SU-DHL-6 (cell line): ENCODE results near the gene FAM240A.

Source experiments
- H2AFZ ChIP-seq: fragments of 200-600 bp; sonication (generic); 2 replicates; pipeline ENCODE4 v1.6.1; 2014; ENCODE audit warnings: low read depth, mild to moderate bottlenecking, moderate library complexity, mixed read lengths, antibody characterized with exemption, low read length; ENCODE audit not compliant: severe bottlenecking
- H3F3A ChIP-seq: fragments of 200-600 bp; shearing (Covaris generic); 2 replicates; pipeline ENCODE4 v1.6.0; 2016; ENCODE audit warnings: antibody characterized with exemption, mild to moderate bottlenecking; ENCODE audit not compliant: insufficient read depth
- H3K27ac ChIP-seq: fragments of 200-600 bp; sonication (generic); 2 replicates; pipeline ENCODE4 v1.5.1; 2016; ENCODE audit warnings: low read depth, mild to moderate bottlenecking, low read length, moderate library complexity, mixed read lengths
- H3K27me3 ChIP-seq: fragments of 200-600 bp; sonication (generic), shearing (Covaris generic); 2 replicates; pipeline ENCODE4 v1.6.0; 2014; ENCODE audit warnings: mild to moderate bottlenecking, low read length
- H3K36me3 ChIP-seq: fragments of 200-600 bp; sonication (generic); 2 replicates; pipeline ENCODE4 v1.6.1; 2014; ENCODE audit warnings: mild to moderate bottlenecking, low read length, mixed read lengths
- H3K4me2 ChIP-seq: fragments of 300-600, 200-600 bp; shearing (Covaris generic), sonication (generic); 2 replicates; pipeline ENCODE4 v1.6.0; 2014; ENCODE audit warnings: low read length, low read depth, mild to moderate bottlenecking; ENCODE audit not compliant: poor library complexity, severe bottlenecking
- H3K4me3 ChIP-seq: fragments of 200-600 bp; sonication (generic); 2 replicates; pipeline ENCODE4 v1.5.1; 2014; ENCODE audit warnings: antibody characterized with exemption, low read length, mild to moderate bottlenecking, mixed read lengths; ENCODE audit not compliant: insufficient read depth, poor library complexity, severe bottlenecking
- H3K79me2 ChIP-seq: fragments of 200-600 bp; sonication (generic); 2 replicates; pipeline ENCODE4 v1.6.1; 2014; ENCODE audit warnings: mild to moderate bottlenecking, low read length, moderate library complexity; ENCODE audit not compliant: insufficient read depth
- H3K9ac ChIP-seq: fragments of 200-600 bp; sonication (generic); 2 replicates; pipeline ENCODE4 v1.7.0; 2014; ENCODE audit warnings: mild to moderate bottlenecking, low read length
- H3K9me2 ChIP-seq: fragments of 200-600 bp; sonication (generic); replicated peaks from 2 replicates; pipeline ENCODE4 v1.6.1; 2014; ENCODE audit warnings: low read length; ENCODE audit not compliant: insufficient read depth
- H3K9me3 ChIP-seq: fragments of 200-600 bp; sonication (generic); 2 replicates; pipeline ENCODE4 v1.6.1; 2014; ENCODE audit warnings: low read length, mixed read lengths; ENCODE audit not compliant: insufficient read depth
- H4K20me1 ChIP-seq: fragments of 200-600 bp; sonication (generic); 2 replicates; pipeline ENCODE4 v1.6.1; 2014; ENCODE audit warnings: low read depth, mild to moderate bottlenecking, antibody characterized with exemption, low read length, moderate library complexity, mixed read lengths
- EZH2phosphoT487 ChIP-seq: fragments of 200-600 bp; sonication (generic), shearing (Covaris generic); conservative IDR thresholded peaks from 2 replicates; pipeline ENCODE4 v1.6.1; 2018; ENCODE audit warnings: mild to moderate bottlenecking, antibody characterized with exemption, low read length, moderate library complexity, mixed read lengths
- TF ChIP-seq, protein P1 (sequence below): fragments of 200-600 bp; sonication (generic); IDR thresholded peaks from one replicate; pipeline ENCODE4 v1.5.1; 2017; ENCODE audit warnings: antibody characterized with exemption, mild to moderate bottlenecking, low read length, moderate library complexity; ENCODE audit not compliant: insufficient read depth, poor library complexity, severe bottlenecking

Gene FAM240A

GRCh38 chr3:46565607-46566039, 46.7 kb upstream of the FAM240A start:
- H3K9me3 ChIP-seq = no peaks in the 10 kb centered on the region
- H2AFZ ChIP-seq = no peak overlapping the region
- H3K27me3 ChIP-seq = no peaks in the 10 kb centered on the region
- H3K36me3 ChIP-seq = no peaks in the 10 kb centered on the region
- H3K4me2 ChIP-seq = no peak overlapping the region
- no peak overlapping the region for H3K27ac ChIP-seq
- no peaks in the 10 kb centered on the region for H3K9me2 ChIP-seq
- H3K79me2 ChIP-seq = no peaks in the 10 kb centered on the region
- H3K9ac ChIP-seq = no peak overlapping the region
- no peak for TF ChIP-seq EZH2phosphoT487
- TF ChIP-seq, protein P1, sequence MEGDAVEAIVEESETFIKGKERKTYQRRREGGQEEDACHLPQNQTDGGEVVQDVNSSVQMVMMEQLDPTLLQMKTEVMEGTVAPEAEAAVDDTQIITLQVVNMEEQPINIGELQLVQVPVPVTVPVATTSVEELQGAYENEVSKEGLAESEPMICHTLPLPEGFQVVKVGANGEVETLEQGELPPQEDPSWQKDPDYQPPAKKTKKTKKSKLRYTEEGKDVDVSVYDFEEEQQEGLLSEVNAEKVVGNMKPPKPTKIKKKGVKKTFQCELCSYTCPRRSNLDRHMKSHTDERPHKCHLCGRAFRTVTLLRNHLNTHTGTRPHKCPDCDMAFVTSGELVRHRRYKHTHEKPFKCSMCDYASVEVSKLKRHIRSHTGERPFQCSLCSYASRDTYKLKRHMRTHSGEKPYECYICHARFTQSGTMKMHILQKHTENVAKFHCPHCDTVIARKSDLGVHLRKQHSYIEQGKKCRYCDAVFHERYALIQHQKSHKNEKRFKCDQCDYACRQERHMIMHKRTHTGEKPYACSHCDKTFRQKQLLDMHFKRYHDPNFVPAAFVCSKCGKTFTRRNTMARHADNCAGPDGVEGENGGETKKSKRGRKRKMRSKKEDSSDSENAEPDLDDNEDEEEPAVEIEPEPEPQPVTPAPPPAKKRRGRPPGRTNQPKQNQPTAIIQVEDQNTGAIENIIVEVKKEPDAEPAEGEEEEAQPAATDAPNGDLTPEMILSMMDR = no peak
- H3F3A ChIP-seq = no peaks in the 10 kb centered on the region
- no peaks in the 10 kb centered on the region for H4K20me1 ChIP-seq
- no peak overlapping the region for H3K4me3 ChIP-seq

DNA sequence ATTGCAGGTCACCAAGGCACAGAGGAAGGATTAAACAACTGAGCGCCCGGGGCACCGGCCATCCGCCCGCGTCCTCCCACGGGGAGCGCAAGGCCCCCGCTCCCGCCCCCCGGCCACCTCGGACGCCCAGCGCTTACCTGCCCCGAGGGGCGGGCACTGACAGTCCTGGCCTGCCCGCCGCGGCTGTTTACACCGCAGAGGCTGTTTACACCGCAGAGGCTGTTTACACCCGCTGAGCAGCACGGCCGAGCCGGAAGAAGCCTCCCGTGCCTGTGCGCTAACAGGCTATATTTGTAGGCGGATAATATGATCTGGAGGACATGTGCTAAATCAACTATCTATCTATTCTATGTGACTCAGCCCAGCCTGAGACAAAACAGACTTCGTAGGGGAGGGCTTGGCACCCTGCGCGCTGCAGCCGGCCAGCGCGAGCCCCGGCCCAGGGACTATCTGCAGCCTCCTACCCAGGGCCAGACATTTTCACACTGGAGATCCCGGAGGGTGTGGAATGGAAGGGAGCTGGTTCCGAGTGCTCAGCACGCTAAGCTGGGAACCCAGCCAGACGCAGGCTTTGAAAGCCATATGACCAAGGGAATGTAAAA, 46.2 kb upstream of the FAM240A start, which contains the start of gene LRRC2:
TSS of gene LRRC2 (minus strand) at position 263 of the 602 bp plus-strand sequence. CDS start 14,711 bp downstream, outside the sequence.
- Histone ChIP-seq H3K27me3 (no peaks in the 10 kb centered on the region), H3K79me2 (no peaks in the 10 kb centered on the region), H3K27ac (no peak within 1 kb of the TSS), H4K20me1 (no peaks in the 10 kb centered on the region), H3K9ac (no peak within 1 kb of the TSS), H3K4me3 (no peak within 1 kb of the TSS), H2AFZ (no peak within 1 kb of the TSS), H3K9me3 (no peaks in the 10 kb centered on the region), H3K36me3 (no peaks in the 10 kb centered on the region), H3F3A (no peaks in the 10 kb centered on the region), H3K9me2 (no peaks in the 10 kb centered on the region), H3K4me2 (no peak within 1 kb of the TSS)
- TF ChIP-seq, protein P1 = no peak
- TF ChIP-seq EZH2phosphoT487 = no peak

DNA sequence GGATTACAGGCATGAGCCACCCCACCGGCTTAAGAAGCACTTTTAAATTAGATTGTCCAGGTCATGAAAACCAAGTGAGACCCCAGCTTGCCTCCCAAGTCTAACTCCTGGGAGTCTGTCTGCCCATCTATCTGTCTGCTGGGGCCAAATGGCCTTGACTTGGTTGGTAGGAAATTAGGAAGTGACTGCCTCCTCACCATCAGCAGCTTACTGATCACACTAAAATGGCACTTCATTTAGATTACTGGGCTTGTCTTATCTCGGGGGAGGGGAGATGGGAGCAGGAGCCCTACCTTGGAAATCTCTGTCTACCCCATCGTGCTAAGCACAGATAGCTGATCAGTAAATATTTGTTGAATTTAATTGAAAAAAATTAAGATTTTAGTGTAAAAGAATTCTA, 40.6 kb upstream of the FAM240A start:
- H3K27ac ChIP-seq = no peak overlapping the region
- no peaks in the 10 kb centered on the region for H3F3A ChIP-seq
- H3K9me2 ChIP-seq = no peaks in the 10 kb centered on the region
- TF ChIP-seq, protein P1 = no peak
- no peak for TF ChIP-seq EZH2phosphoT487
- H3K9ac ChIP-seq = no peak overlapping the region
- H2AFZ ChIP-seq = no peak overlapping the region
- H3K27me3 ChIP-seq = no peaks in the 10 kb centered on the region
- no peak overlapping the region for H3K4me2 ChIP-seq
- no peaks in the 10 kb centered on the region for H3K79me2 ChIP-seq
- no peaks in the 10 kb centered on the region for H3K36me3 ChIP-seq
- H3K9me3 ChIP-seq = no peaks in the 10 kb centered on the region
- H3K4me3 ChIP-seq = no peak overlapping the region
- H4K20me1 ChIP-seq = no peaks in the 10 kb centered on the region
